HUES48 (cell line): ENCODE measurements around the gene TP53BP1.

Experiments
- H3K27ac ChIP-seq: one replicate; pipeline ENCODE4 v1.7.0; 2013; ENCODE audit warnings: low read depth, low read length, inconsistent platforms
- H3K27me3 ChIP-seq: 2 replicates; pipeline ENCODE4 v1.6.1; 2013; ENCODE audit warnings: mild to moderate bottlenecking, low read length; ENCODE audit not compliant: control insufficient read depth, insufficient read depth
- H3K36me3 ChIP-seq: 2 replicates; pipeline ENCODE4 v1.6.1; 2013; ENCODE audit warnings: low read length; ENCODE audit not compliant: control insufficient read depth, insufficient read depth
- H3K4me1 ChIP-seq: 2 replicates; pipeline ENCODE4 v1.6.1; 2013; ENCODE audit warnings: mild to moderate bottlenecking, low read length; ENCODE audit not compliant: control insufficient read depth, insufficient read depth
- H3K4me3 ChIP-seq: 2 replicates; pipeline ENCODE4 v1.5.1; 2013; ENCODE audit warnings: mild to moderate bottlenecking, low read depth, low read length
- H3K9ac ChIP-seq: 2 replicates; pipeline ENCODE4 v1.6.1; 2013; ENCODE audit warnings: mild to moderate bottlenecking, low read depth, low read length, moderate library complexity
- H3K9me3 ChIP-seq: 2 replicates; pipeline ENCODE4 v1.6.1; 2013; ENCODE audit warnings: low read length; ENCODE audit not compliant: control insufficient read depth, insufficient read depth

Gene TP53BP1

DNA sequence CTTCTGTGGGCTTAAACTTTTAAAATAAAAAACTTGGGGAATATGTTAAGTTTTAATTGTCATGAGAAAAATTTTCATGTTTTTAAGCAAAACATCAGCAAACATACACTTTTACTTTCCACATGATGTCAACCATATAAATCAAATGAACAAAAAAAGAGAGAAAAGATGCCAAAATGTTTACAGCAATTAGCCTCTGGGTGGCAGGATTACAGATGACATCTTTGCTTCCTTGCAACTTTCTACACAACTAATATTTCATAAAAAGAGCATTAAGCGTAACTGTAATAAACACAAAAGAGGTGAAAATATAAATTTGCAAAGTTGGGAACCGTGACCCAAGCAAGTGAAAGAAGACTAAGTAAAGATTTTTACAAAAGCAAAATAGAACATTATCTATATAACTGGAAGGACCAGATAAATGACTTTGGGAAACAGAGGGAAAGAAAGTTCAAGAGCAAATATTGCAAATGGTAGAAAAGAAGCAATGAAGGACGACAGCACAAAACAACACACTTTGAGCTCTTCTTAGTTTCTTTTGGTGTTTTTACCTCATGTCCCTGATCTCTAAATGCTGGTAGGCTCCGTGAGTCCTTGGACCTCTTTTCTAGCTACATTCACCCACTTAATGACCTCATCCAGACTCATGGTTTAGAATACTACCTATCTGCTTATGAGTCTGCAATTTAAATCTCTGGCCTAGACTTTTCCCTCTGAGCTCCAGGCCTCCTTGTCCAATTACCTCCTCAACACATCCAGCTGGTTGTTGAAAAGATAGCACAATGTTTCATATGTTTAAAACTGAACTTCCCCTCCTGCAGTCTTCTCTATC is 9.4 kb downstream of the TP53BP1 start:
- H3K9me3 ChIP-seq = no peaks in the 10 kb centered on the region
- H3K4me3 ChIP-seq = no peak overlapping the region
- H3K27me3 ChIP-seq = no peaks in the 10 kb centered on the region
- no peak overlapping the region for H3K9ac ChIP-seq
- peaks cover 10% of the 10 kb centered on the region for H3K4me1 ChIP-seq
- no peak overlapping the region for H3K27ac ChIP-seq
- H3K36me3 ChIP-seq = peaks cover 82% of the 10 kb centered on the region

DNA sequence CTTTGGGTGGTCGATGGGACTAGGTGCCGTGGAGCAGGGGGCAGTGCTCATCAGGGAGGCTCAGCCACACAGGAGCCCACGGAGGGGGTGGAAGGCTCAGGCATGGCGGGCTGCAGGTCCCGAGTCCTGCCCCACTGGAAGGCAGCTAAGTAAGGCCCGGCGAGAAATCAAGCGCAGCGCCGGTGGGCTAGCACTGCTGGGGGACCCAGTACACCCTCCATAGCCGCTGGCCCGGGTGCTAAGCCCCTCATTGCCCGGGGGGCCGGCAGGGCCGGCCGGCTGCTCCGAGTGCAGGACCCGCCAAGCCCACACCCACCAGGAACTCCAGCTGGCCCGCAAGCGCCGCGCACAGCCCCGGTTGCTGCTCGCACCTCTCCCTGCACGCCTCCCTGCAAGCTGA is 19.1 kb downstream of the TP53BP1 start:
- Histone ChIP-seq H3K9ac (no peak overlapping the region), H3K36me3 (peaks cover 93% of the 10 kb centered on the region), H3K4me3 (no peak overlapping the region)

DNA sequence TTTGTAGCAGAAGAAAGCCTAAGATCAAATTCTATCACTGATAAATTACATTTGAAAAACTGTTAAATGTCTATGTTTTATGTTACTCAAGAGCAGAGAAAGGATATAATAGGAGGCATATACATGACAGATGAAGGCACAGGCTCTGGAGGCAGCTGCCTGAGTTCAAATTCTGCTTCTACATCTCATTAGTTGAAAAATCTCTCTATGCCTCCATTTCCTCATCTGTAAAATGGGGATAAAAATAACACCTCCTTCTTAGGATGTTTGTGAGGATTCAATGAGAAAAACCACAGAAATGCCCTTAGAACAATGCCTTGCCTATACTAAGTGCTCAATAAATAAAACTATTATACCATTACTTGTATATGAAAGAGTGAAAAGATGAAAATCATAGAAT is 21.0 kb downstream of the TP53BP1 start:
- H3K9ac ChIP-seq = no peak overlapping the region
- H3K27me3 ChIP-seq = no peaks in the 10 kb centered on the region
- H3K27ac ChIP-seq = no peak overlapping the region
- H3K9me3 ChIP-seq = no peaks in the 10 kb centered on the region
- H3K4me3 ChIP-seq = no peak overlapping the region
- H3K36me3 ChIP-seq = peaks cover 94% of the 10 kb centered on the region
- no peaks in the 10 kb centered on the region for H3K4me1 ChIP-seq

More for the DNA sequence above, 19.1 kb downstream of the TP53BP1 start:
- Histone ChIP-seq H3K27ac (no peak overlapping the region), H3K9me3 (no peaks in the 10 kb centered on the region), H3K27me3 (no peaks in the 10 kb centered on the region), H3K4me1 (peaks cover 10% of the 10 kb centered on the region)

DNA sequence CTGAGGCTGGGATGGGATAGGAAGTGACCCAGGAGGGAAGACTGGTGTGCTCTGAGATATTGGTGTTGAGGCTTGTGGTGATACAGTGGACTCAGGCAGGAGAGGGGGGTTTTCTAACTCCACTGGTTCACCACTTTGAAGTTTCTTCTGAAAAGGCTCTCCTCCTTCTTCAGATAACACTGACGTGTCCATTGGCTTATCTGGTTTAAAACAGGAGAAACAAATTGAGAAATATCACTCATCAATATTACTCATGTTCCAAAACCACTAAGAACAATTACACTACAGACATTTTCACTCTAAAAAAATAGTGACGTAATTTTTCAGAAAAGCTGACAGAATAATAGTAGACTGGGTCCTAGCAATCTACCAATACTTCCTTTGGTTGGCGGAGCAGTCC is 23.1 kb downstream of the TP53BP1 start:
- peaks cover 94% of the 10 kb centered on the region for H3K36me3 ChIP-seq
- H3K9ac ChIP-seq = no peak overlapping the region
- H3K27ac ChIP-seq = no peak overlapping the region
- H3K27me3 ChIP-seq = no peaks in the 10 kb centered on the region
- H3K4me3 ChIP-seq = no peak overlapping the region
- H3K4me1 ChIP-seq = no peaks in the 10 kb centered on the region
- no peaks in the 10 kb centered on the region for H3K9me3 ChIP-seq

DNA sequence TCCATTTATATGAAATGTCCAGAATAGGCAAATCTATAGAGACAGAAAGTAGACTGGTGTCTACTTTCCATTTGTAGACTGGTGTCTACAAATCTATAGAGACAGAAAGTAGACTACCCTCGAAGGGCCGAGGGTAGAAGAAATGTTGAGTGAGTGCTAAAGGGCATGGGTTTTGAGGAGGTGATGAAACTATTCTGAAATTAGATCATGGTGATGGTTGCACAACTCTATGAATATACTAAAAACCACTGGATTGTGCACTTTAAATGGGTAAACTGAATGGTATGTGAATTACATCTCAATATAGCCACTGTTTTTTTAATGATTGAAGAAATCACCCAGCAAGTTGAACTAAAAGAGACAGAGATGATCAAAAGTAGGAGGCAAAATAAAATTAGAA is 27.9 kb downstream of the TP53BP1 start:
- H3K9ac ChIP-seq = no peak overlapping the region
- H3K36me3 ChIP-seq = peaks cover 91% of the 10 kb centered on the region
- H3K27me3 ChIP-seq = no peaks in the 10 kb centered on the region
- H3K9me3 ChIP-seq = no peaks in the 10 kb centered on the region
- H3K4me1 ChIP-seq = no peaks in the 10 kb centered on the region
- H3K4me3 ChIP-seq = no peak overlapping the region
- H3K27ac ChIP-seq = no peak overlapping the region

DNA sequence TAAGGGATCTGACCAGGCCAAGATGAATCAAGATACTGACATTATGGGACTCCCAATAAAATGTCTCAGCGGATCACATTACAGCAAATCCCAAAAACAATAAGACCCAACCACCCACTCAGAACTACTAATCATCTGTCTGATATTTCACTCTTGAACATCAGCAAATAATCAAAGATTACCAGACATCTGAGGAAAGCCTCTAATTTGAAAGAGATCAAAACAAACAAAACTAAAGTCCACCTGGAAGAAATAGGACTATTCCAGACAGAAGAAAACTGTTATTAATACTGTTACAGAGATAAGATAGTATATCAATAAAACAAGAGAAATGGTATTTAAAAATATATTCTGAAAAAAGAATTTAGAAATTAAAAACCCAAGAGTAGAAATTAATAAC is 29.0 kb downstream of the TP53BP1 start:
- Histone ChIP-seq H3K27me3 (no peaks in the 10 kb centered on the region), H3K36me3 (peaks cover 91% of the 10 kb centered on the region), H3K9ac (no peak overlapping the region), H3K27ac (no peak overlapping the region), H3K9me3 (no peaks in the 10 kb centered on the region), H3K4me1 (no peaks in the 10 kb centered on the region), H3K4me3 (no peak overlapping the region)

DNA sequence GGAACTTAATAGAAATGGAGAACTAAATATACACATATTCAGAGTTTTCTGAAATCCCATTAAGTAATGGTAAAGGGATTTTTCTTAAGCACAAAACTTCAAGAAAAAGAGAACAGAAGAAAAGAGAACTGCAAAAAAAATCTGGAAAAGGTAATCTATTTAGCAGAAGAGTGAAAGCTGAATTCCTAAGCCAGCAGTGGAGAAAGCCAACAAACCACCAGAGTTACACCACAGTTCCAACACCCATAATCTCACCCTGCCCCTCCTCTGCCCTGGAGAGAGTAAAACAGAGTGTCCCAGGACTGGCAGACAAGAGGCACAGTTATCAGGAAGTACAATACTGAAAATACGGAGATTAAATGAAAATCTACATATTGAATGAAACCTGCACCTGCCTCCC is 29.4 kb downstream of the TP53BP1 start:
- Histone ChIP-seq H3K9ac (no peak overlapping the region), H3K4me3 (no peak overlapping the region), H3K36me3 (peaks cover 91% of the 10 kb centered on the region), H3K4me1 (no peaks in the 10 kb centered on the region), H3K27me3 (no peaks in the 10 kb centered on the region), H3K9me3 (no peaks in the 10 kb centered on the region), H3K27ac (no peak overlapping the region)

DNA sequence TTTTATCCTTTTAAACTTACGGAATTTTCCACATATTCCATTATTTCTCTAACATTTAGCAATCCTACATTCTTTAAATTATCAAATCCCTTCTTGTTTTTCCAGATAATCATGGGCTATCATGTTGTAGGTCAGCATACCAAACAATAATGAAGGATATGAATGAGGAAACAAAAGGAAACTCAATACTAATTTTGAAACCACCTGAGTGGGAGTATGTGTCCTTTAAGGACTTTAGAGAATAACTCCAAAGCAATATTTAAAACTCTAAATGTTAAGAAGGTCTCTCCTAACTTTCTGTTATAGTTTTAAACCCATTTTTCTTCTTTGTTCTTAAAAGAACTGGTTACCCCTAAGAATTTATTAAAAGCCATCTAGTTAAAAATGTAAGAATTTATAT is 43.0 kb downstream of the TP53BP1 start:
- Histone ChIP-seq H3K27ac (no peak overlapping the region), H3K36me3 (peaks cover 66% of the 10 kb centered on the region), H3K9ac (no peak overlapping the region), H3K9me3 (no peaks in the 10 kb centered on the region), H3K4me3 (no peak overlapping the region), H3K27me3 (no peaks in the 10 kb centered on the region), H3K4me1 (no peaks in the 10 kb centered on the region)

DNA sequence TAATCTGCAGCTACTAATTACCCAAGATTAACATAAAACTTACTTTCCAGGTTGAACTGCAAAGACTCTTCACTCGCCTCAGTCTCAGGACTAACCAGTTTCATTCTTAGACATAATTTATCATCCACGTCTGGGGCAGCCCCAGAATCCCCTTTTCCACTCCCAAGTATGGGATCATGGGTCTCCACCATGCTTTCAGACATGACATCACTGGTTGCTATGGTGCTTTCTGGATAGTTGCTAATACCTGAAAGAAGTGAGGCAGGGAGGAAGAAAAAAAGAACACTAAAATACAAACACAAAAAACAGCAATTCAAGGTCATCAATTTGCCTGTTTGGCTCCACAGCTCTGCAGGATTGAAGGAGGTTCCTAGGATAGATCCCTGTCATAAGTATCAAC is 46.6 kb downstream of the TP53BP1 start:
- Histone ChIP-seq H3K4me3 (no peak overlapping the region), H3K9me3 (no peaks in the 10 kb centered on the region), H3K27ac (no peak overlapping the region), H3K36me3 (peaks cover 59% of the 10 kb centered on the region), H3K27me3 (no peaks in the 10 kb centered on the region), H3K4me1 (peaks cover 2% of the 10 kb centered on the region; the same call in 1 of the 2 replicates), H3K9ac (no peak overlapping the region)

GRCh38 chr15:43441316-43441715 is 51.6 kb downstream of the TP53BP1 start:
- Histone ChIP-seq H3K27ac (peak overlapping the region; percentile 85), H3K9ac (no peak overlapping the region), H3K9me3 (no peaks in the 10 kb centered on the region), H3K36me3 (peaks cover 85% of the 10 kb centered on the region), H3K27me3 (no peaks in the 10 kb centered on the region), H3K4me1 (peaks cover 6% of the 10 kb centered on the region; the same call in 1 of the 2 replicates), H3K4me3 (no peak overlapping the region)

GRCh38 chr15:43440721-43441281 is 52.2 kb downstream of the TP53BP1 start:
- H3K4me3 ChIP-seq = no peak overlapping the region
- peaks cover 84% of the 10 kb centered on the region for H3K36me3 ChIP-seq
- H3K27me3 ChIP-seq = no peaks in the 10 kb centered on the region
- H3K4me1 ChIP-seq = peaks cover 6% of the 10 kb centered on the region; the same call in 1 of the 2 replicates
- H3K9ac ChIP-seq = no peak overlapping the region
- peak overlapping the region; percentile 85 for H3K27ac ChIP-seq
- H3K9me3 ChIP-seq = no peaks in the 10 kb centered on the region
